ENCODE results near the gene NCAPD3.

GRCh38 chr11:134250246-134250645, 26.5 kb upstream of the NCAPD3 start:
- TF ChIP-seq ELK1 (CRISPR knock-in tag; IDR thresholded peaks at IDR 0.05) = no peak
- TF ChIP-seq MAFF (IDR thresholded peaks at IDR 0.05; ENCODE audit: low read length) = no peak
- TF ChIP-seq CTCF (IDR thresholded peaks at IDR 0.05 in 2 of 3, conservative IDR thresholded peaks at IDR 0.05 in 1 of 3; ENCODE audit: insufficient read depth in 2 of 3, low read depth in 1 of 3, low read length in 3 of 3) = no peak
- no peak for TF ChIP-seq NR4A1 (CRISPR knock-in tag; IDR thresholded peaks at IDR 0.05)
- no peak for TF ChIP-seq NR4A1 (tag; IDR thresholded peaks at IDR 0.05)
- no peak for TF ChIP-seq E4F1 (CRISPR knock-in tag; IDR thresholded peaks at IDR 0.05; ENCODE audit: borderline replicate concordance)
- TF ChIP-seq CSDE1 (IDR thresholded peaks at IDR 0.05) = no peak
- no peak for TF ChIP-seq WHSC1 (IDR thresholded peaks at IDR 0.05; ENCODE audit: low read length)
- TF ChIP-seq KLF13 (tag; IDR thresholded peaks at IDR 0.05; ENCODE audit: borderline replicate concordance, low read depth) = no peak
- no peak for TF ChIP-seq CEBPB (tag; IDR thresholded peaks at IDR 0.05)
- no peak for TF ChIP-seq ELK3 (CRISPR knock-in tag; IDR thresholded peaks at IDR 0.05)
